HepG2 (cell line): ENCODE data around the gene NOB1.

Source experiments
- CENPT ChIP-seq: sonication (generic); formaldehyde crosslinking; IDR thresholded peaks from 2 replicates; pipeline ENCODE4 v1.8.0; 2022; ENCODE audit warnings: low read depth, mild to moderate bottlenecking, moderate library complexity, missing genetic modification reagents
- CTCF ChIP-seq: sonication (generic); formaldehyde crosslinking; IDR thresholded peaks from 2 replicates; pipeline ENCODE4 v1.5.0; 2020; ENCODE audit warnings: mild to moderate bottlenecking, missing genetic modification reagents, moderate library complexity
- DNMT1 ChIP-seq: sonication (generic); formaldehyde crosslinking; IDR thresholded peaks from 2 replicates; pipeline ENCODE4 v1.5.1; 2020; ENCODE audit warnings: mild to moderate bottlenecking, missing genetic modification reagents
- HINFP ChIP-seq: sonication (generic); formaldehyde crosslinking; IDR thresholded peaks from 2 replicates; pipeline ENCODE4 v1.4.0; 2020; ENCODE audit warnings: low read depth, mild to moderate bottlenecking, missing genetic modification reagents
- POLR2A ChIP-seq, 2 experiments: IDR thresholded peaks; 2 replicates each; pipeline ENCODE4 v1.6.1; 2011; ENCODE audit warnings: low read depth in 2 of 2, low read length in 2 of 2, mild to moderate bottlenecking in 1 of 2, moderate library complexity in 1 of 2; ENCODE audit not compliant: insufficient read depth in 1 of 2
- POLR2G ChIP-seq: fragments of 200-400 bp; formaldehyde crosslinking; IDR thresholded peaks from 2 replicates; pipeline ENCODE4 v1.6.1; 2018; ENCODE audit warnings: mild to moderate bottlenecking, low read depth, low read length, moderate library complexity
- SRF ChIP-seq: IDR thresholded peaks from 2 replicates; pipeline ENCODE4 v1.6.1; 2011; ENCODE audit warnings: mild to moderate bottlenecking, low read depth, low read length, moderate library complexity
- ZNF354B ChIP-seq: sonication (generic); formaldehyde crosslinking; IDR thresholded peaks from 2 replicates; pipeline ENCODE4 v1.8.0; 2022; ENCODE audit warnings: mild to moderate bottlenecking, missing genetic modification reagents
- TF ChIP-seq, protein P1 (sequence below), 2 experiments: IDR thresholded peaks; 2 replicates each; pipeline ENCODE4 v1.6.1; 2011 to 2012; ENCODE audit warnings: low read length in 2 of 2, borderline replicate concordance in 1 of 2, low read depth in 1 of 2, mild to moderate bottlenecking in 1 of 2, moderate library complexity in 1 of 2
- TF ChIP-seq, protein P2 (sequence below): sonication (generic); formaldehyde crosslinking; IDR thresholded peaks from 2 replicates; pipeline ENCODE4 v1.4.0; 2020; ENCODE audit warnings: missing genetic modification reagents

DNA sequence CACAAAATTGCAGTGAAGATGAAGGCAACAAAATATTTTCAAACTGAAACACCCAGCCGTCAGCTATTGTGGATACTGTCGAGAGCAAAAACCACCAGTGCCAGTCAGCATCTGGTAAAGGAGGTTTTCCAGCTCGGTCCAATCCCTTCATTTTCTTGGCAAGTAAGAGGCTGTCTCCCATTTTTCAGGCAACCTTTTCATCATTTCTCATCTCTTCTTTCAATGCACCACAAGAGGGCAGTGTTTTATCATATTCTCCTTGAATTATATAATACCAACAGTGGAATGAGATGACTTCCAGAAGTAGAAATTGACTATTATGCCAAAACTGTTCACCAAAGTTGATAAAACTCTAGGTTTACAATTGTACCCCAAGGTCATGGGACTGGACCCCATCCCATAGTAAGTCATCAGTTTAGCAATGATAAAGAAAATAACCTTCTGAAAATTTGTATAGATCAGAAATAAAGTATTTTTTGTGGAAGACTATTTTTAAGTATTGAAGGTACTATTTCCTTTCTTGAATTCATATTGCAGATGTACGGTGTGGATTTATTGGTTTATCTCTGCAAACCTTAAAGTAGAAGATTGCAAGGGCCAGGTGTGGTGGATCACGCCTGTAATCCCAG, 45.2 kb downstream of the NOB1 start:
- TF ChIP-seq, protein P1, sequence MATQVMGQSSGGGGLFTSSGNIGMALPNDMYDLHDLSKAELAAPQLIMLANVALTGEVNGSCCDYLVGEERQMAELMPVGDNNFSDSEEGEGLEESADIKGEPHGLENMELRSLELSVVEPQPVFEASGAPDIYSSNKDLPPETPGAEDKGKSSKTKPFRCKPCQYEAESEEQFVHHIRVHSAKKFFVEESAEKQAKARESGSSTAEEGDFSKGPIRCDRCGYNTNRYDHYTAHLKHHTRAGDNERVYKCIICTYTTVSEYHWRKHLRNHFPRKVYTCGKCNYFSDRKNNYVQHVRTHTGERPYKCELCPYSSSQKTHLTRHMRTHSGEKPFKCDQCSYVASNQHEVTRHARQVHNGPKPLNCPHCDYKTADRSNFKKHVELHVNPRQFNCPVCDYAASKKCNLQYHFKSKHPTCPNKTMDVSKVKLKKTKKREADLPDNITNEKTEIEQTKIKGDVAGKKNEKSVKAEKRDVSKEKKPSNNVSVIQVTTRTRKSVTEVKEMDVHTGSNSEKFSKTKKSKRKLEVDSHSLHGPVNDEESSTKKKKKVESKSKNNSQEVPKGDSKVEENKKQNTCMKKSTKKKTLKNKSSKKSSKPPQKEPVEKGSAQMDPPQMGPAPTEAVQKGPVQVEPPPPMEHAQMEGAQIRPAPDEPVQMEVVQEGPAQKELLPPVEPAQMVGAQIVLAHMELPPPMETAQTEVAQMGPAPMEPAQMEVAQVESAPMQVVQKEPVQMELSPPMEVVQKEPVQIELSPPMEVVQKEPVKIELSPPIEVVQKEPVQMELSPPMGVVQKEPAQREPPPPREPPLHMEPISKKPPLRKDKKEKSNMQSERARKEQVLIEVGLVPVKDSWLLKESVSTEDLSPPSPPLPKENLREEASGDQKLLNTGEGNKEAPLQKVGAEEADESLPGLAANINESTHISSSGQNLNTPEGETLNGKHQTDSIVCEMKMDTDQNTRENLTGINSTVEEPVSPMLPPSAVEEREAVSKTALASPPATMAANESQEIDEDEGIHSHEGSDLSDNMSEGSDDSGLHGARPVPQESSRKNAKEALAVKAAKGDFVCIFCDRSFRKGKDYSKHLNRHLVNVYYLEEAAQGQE (IDR thresholded peaks at IDR 0.05; ENCODE audit: borderline replicate concordance in 1 of 2, low read depth in 1 of 2, low read length in 2 of 2): no peak
- TF ChIP-seq, protein P2, sequence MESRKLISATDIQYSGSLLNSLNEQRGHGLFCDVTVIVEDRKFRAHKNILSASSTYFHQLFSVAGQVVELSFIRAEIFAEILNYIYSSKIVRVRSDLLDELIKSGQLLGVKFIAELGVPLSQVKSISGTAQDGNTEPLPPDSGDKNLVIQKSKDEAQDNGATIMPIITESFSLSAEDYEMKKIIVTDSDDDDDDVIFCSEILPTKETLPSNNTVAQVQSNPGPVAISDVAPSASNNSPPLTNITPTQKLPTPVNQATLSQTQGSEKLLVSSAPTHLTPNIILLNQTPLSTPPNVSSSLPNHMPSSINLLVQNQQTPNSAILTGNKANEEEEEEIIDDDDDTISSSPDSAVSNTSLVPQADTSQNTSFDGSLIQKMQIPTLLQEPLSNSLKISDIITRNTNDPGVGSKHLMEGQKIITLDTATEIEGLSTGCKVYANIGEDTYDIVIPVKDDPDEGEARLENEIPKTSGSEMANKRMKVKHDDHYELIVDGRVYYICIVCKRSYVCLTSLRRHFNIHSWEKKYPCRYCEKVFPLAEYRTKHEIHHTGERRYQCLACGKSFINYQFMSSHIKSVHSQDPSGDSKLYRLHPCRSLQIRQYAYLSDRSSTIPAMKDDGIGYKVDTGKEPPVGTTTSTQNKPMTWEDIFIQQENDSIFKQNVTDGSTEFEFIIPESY (CRISPR knock-in tag): no peak
- TF ChIP-seq CTCF: peak; percentile 85
- TF ChIP-seq SRF: no peak
- 0 out of 2 replicates have a peak, but pooled peaks have one; percentile 9 for TF ChIP-seq POLR2G
- no peak for TF ChIP-seq DNMT1
- TF ChIP-seq POLR2A (IDR thresholded peaks at IDR 0.05; ENCODE audit: insufficient read depth in 1 of 2, low read depth in 2 of 2, low read length in 2 of 2): 0 out of 4 replicates have a peak, but pooled peaks of 1 of the 2 experiments have one; percentile 24
- no peak for TF ChIP-seq ZNF354B
- no peak for TF ChIP-seq CENPT (CRISPR knock-in tag)
- no peak for TF ChIP-seq HINFP (CRISPR knock-in tag)
